GM18511 (cell line): ENCODE data around the gene ARHGEF28.
A peak's percentile ranks its signal among the peaks of the same experiment; 100 is the strongest.

ENCODE experiments used
- ATAC-seq: cut with Tn5 transposase; IDR thresholded peaks from one replicate; pipeline ENCODE4 v1.9.1; 2021; ENCODE audit warnings: mild to moderate bottlenecking, moderate library complexity; ENCODE audit not compliant: unreplicated experiment

Gene ARHGEF28

GRCh38 chr5:73952872-73953271, 326.9 kb downstream of the ARHGEF28 start:
- no peak for ATAC-seq

DNA sequence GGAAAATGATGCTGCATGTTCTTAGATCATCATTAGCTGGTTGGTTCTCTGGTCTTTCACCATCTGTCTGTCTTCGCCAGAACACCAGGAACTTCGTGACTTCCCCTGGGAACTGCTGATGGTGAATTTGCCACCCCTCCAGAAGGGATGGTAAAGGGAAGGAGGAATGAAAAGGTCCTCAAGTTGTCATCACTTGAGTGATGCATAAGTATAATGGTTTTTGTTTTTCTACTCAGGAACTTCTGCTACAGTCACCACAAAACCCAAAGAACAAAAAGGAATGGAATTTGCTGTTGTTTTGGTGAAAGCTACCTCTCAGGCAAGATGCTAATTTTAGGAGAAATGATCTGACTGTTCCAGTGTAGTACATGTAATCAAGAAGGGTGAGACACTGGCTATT, 328.4 kb downstream of the ARHGEF28 start:
- no peak for ATAC-seq

- ATAC-seq = no peak
These were observed 329.4 kb downstream of the ARHGEF28 start for GRCh38 chr5:73955271-73955846.

GRCh38 chr5:73957397-73958001, 331.5 kb downstream of the ARHGEF28 start:
- ATAC-seq = no peak

DNA sequence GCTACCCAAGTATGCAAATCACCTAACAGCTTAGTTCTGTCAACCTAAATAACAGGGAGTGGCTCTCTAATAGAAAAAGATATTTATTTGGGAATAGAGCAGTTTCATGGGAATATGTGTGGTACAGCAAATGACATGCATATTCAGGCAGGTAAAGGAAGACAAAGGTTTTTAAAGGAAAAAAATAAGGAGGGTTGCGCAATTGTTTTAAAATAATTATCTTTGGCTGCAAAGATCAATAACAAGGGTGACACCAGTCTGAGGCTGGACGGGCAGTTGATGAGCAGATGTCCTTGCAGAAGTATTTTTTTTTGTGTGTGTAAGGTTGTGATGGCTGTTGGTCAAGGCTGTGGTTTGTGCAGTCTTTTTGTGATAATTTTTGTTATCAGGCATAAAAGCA, 332.0 kb downstream of the ARHGEF28 start:
- no peak for ATAC-seq

DNA sequence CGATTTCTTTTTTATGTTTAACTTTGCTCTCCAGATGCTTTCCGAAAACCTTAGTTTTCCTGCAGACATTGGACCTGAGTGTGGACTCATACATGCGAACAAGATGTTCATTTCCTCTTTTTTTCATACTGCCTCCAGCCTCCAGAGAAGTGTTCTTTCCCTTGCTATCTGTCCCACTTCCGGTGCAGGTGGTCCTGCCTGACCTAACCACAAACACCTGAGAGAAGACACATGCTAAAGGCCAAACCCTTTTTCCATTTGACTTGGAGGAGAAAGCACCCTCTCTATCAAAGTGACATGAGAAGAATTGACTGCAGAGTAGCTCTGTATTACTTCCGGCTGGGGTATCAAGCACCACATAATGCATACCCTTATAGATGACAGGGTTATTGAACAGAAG, 334.0 kb downstream of the ARHGEF28 start:
- ATAC-seq = peak; percentile 73

DNA sequence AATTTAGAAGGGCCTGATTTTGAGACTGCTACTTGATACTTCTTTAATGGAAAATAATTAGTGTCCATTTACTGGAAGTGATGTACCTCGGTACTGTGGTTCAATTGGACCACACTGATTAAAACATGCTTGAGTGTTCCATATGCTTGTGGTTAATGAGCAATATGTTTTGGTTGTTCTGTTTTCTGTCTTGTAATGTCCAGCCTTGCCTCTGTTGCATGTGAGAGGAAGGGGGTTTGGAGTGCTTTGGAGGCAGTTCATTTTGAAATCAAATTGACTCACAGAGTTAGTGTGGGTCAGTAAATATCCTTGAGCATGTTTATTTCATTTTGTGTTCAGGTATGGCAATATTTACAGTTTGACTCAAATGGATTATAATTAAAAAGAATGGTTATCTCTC, 334.4 kb downstream of the ARHGEF28 start:
- ATAC-seq = no peak

GRCh38 chr5:73962801-73963425, 336.9 kb downstream of the ARHGEF28 start:
- no peak for ATAC-seq

DNA sequence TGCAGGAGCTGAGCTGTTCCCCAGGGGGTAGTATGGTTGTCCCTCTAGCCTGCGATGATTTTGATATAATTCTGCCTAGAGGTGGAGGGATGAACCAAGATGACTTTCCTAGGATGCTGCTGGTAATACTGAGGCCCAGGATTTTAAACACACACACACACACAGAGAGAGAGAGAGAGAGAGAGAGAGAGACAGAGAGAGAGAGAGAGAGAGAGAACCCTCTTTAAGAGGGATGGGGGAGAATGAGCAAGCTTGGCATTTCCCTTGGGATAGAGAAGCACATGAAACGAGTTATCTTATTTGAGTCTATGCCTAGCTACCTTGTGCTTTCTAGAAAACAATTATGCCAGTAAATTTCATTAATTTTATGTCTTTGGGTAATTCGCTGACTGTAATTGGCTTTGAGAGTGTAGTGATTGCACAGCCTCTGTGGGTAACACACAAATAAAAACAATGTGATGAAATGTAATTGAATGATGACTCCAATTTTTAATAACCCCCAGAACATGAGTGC, 338.4 kb downstream of the ARHGEF28 start:
- ATAC-seq = no peak

GRCh38 chr5:73966451-73966850, 340.5 kb downstream of the ARHGEF28 start:
- ATAC-seq = no peak

GRCh38 chr5:73967347-73967746, 341.4 kb downstream of the ARHGEF28 start:
- no peak for ATAC-seq

- ATAC-seq = no peak
These were observed 342.2 kb downstream of the ARHGEF28 start for GRCh38 chr5:73968246-73968645.

- ATAC-seq = no peak
These were observed 342.7 kb downstream of the ARHGEF28 start for GRCh38 chr5:73968729-73969128.

GRCh38 chr5:73969195-73970036, 343.4 kb downstream of the ARHGEF28 start:
- ATAC-seq = no peak

GRCh38 chr5:73971326-73971725, 345.3 kb downstream of the ARHGEF28 start:
- no peak for ATAC-seq

DNA sequence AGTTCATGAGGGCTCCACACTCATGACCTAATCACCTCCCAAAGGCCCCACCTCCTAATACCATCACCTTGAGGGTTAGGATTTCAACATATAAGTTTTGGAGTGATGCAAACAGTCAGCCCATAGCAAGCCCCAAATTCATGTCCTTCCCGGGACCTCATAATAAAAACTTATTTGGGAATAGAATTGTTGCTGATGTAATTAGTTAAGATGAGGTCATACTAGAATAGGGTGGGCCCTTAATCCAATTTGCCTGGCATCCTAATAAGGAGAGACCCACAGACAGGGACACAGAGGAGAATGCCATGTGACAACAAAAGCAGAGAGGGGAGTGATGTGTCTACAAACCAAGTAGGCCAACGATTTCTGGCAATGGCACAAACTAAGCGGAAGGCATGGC, 347.1 kb downstream of the ARHGEF28 start:
- no peak for ATAC-seq

DNA sequence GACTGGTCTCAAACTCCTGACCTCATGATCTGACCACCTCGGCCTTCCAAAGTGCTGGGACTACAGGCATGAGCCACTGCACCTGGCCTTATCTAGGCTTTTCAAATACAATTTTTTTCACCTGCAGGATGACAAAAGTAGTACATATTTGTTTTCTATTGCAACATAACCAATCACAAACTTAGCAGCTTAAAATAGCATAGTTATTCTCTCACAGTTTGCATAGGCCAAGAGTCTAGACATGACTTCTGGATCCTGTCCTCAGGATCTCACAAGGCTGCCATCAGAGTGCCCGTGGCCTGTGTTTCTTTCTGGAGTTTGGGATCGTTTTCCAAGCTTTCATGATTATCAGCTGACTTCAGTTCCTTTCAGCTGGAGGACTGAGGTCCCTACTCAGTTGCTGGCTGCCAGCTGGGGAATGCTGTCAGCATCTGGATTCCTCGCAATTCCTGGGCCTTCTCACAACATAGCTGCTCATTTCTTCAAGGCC, 348.9 kb downstream of the ARHGEF28 start:
- no peak for ATAC-seq

DNA sequence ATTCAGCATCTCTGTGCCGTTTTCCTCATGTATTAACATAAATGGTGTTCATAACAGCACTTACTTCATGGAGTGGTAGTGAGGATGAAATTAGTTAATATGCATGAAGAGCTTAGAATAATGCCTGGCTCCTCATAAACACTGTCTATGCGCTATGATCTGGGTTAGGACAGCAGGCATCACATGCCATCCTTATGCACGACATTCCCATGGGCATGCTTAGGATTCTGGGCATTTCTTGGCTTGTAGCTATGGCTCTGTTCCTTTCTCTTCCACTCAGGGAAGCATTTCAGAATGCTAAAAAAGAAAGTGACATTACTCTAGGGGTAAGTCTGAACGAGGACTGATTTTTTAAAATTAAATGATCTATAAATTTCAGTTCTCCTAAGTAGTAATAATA, 349.8 kb downstream of the ARHGEF28 start:
- ATAC-seq = no peak

- no peak for ATAC-seq
These were observed 351.1 kb downstream of the ARHGEF28 start for GRCh38 chr5:73977146-73977545.

GRCh38 chr5:73979321-73979720, 353.3 kb downstream of the ARHGEF28 start:
- no peak for ATAC-seq

DNA sequence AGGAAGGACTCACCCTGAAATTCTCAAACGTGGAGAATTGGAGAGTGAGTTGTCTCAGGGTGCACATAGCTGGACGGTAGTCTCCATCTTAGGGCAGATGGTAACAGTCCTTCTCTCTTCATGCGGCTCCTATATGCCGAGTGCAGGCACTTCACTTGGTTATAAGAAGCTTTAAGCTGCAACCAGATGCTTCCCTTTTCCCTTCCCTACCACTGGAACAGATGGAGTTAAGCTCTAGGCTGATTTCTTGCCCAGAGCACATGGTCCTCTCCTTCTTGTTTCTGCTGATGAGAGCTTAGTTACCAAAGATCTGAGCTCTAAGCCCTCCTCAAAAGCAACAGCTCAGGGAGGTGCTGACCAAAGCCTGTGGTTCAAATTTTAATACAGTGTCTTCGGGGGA, 355.7 kb downstream of the ARHGEF28 start:
- ATAC-seq = no peak
